ENCODE results near the gene UMODL1. TPM values are rescaled to one million over a fixed set of nuclear protein-coding genes. Genes with fewer than 3 reads are reported as not detected.

Gene UMODL1
- total and polyA plus RNA-seq, 2 donors (not counting 3 experiments of a cell fraction or from before 2014, with no cell fraction given) = not detected

DNA sequence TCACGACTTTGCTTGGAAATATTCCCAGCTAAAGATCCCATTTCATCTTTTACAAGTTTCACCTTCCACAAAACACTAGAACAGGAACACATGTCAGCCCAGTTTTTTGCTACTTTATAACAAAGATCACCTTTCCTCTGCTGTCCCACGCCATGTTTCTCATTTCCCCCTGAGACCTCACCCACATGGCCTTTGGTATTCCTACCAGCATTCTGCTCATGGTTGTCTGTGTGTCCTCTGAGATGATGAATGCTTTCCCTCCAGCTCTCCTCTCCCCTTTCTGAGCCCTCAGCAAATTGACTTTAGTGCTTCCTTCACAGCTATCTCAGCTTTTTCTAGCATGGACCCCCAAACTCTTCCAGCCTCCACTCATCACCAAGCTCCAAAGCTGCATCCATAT, 115.5 kb downstream of the UMODL1 start:
- H3K4me2 ChIP-seq (ENCODE audit: insufficient read depth, low read length) = no peak overlapping the region
- no peak overlapping the region for H3K4me3 ChIP-seq (replicated peaks in 1 of 3; ENCODE audit: insufficient read depth in 1 of 3, low read depth in 1 of 3, low read length in 3 of 3)
- FAIRE-seq (no peak), DNase-seq (ENCODE audit: low read depth, low spot score) (no peak)
- intact Hi-C loops (cut with micrococcal nuclease) (no loop called here), dilution Hi-C loops (cut with MboI; ENCODE audit: extremely low pct_ligation_motif_present, low sequenced_read_pairs) (no loop called here)
- H3K9ac ChIP-seq (replicated peaks; ENCODE audit: extremely low read depth, insufficient read depth, low read length) = no peak overlapping the region
- no peak overlapping the region for H2AFZ ChIP-seq (ENCODE audit: low read depth, low read length)
- no peak overlapping the region for H3K27ac ChIP-seq (ENCODE audit: insufficient read depth, low read depth, low read length)
- peaks cover 2 to 4% of the 10 kb centered on the region in 2 experiments for H3K27me3 ChIP-seq (ENCODE audit: control insufficient read depth in 2 of 2, insufficient read depth in 2 of 2, low read length in 2 of 2)
- no peaks in the 10 kb centered on the region for H3K9me1 ChIP-seq (replicated peaks; ENCODE audit: control insufficient read depth, extremely low read depth, insufficient read depth, low read length)
- H3K9me3 ChIP-seq (replicated peaks; ENCODE audit: control insufficient read depth, insufficient read depth, low read length) = no peaks in the 10 kb centered on the region
- BruUV-seq (replicated peaks) = no TSS peak
- H4K20me1 ChIP-seq (replicated peaks; ENCODE audit: control insufficient read depth, extremely low read depth, insufficient read depth, low read length) = no peaks in the 10 kb centered on the region
- no peaks in the 10 kb centered on the region for H3K79me2 ChIP-seq (ENCODE audit: control insufficient read depth, insufficient read depth, low read length)
- ChIA-PET POLR2A (no interaction called here), CTCF (no interaction called here)
- TF ChIP-seq MYC (IDR thresholded peaks at IDR 0.05; ENCODE audit: low read depth, low read length) (no peak), POLR2A (IDR thresholded peaks at IDR 0.05; ENCODE audit: low read depth, low read length) (no peak), GATA2 (IDR thresholded peaks at IDR 0.05; ENCODE audit: insufficient read depth, insufficient read length, low read depth, low read length) (no peak), JUN (IDR thresholded peaks at IDR 0.05; ENCODE audit: borderline replicate concordance, insufficient read depth, insufficient read length, low read depth) (no peak), POLR2AphosphoS5 (IDR thresholded peaks at IDR 0.05; ENCODE audit: insufficient read depth, low read depth, low read length) (no peak), FOS (IDR thresholded peaks at IDR 0.05; ENCODE audit: borderline replicate concordance, insufficient read depth, low read length) (no peak), EZH2 (IDR thresholded peaks at IDR 0.05; ENCODE audit: borderline replicate concordance, low read depth, low read length, severe bottlenecking) (no peak)
- TF ChIP-seq, protein P1, sequence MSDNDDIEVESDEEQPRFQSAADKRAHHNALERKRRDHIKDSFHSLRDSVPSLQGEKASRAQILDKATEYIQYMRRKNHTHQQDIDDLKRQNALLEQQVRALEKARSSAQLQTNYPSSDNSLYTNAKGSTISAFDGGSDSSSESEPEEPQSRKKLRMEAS (IDR thresholded peaks at IDR 0.05; ENCODE audit: insufficient read depth, insufficient read length) = no peak
- TF ChIP-seq, protein P2, sequence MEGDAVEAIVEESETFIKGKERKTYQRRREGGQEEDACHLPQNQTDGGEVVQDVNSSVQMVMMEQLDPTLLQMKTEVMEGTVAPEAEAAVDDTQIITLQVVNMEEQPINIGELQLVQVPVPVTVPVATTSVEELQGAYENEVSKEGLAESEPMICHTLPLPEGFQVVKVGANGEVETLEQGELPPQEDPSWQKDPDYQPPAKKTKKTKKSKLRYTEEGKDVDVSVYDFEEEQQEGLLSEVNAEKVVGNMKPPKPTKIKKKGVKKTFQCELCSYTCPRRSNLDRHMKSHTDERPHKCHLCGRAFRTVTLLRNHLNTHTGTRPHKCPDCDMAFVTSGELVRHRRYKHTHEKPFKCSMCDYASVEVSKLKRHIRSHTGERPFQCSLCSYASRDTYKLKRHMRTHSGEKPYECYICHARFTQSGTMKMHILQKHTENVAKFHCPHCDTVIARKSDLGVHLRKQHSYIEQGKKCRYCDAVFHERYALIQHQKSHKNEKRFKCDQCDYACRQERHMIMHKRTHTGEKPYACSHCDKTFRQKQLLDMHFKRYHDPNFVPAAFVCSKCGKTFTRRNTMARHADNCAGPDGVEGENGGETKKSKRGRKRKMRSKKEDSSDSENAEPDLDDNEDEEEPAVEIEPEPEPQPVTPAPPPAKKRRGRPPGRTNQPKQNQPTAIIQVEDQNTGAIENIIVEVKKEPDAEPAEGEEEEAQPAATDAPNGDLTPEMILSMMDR (IDR thresholded peaks at IDR 0.05; ENCODE audit: extremely low read depth in 1 of 2, insufficient read depth in 1 of 2, low read depth in 1 of 2, low read length in 2 of 2) = no peak
- H3K4me1 ChIP-seq (ENCODE audit: control insufficient read depth, extremely low read depth, insufficient read depth, low read length) = no peaks in the 10 kb centered on the region
- H3K36me3 ChIP-seq (ENCODE audit: control insufficient read depth in 2 of 2, extremely low read depth in 1 of 2, insufficient read depth in 2 of 2, low read length in 2 of 2) = no peaks in the 10 kb centered on the region

Measured in endothelial cell of umbilical vein (primary cell).